NAMALWA (cell line): Measurements from ENCODE around the gene ZFYVE1.
"Not testable (repeated sequence)": the region's sequence is repeated elsewhere in the genome, so short reads cannot be mapped to it uniquely, and the experiment has no call there.

Experiments used
- DNase-seq: peaks from one replicate; pipeline ENCODE4 v3.0.0-alpha.2; 2015; ENCODE audit warnings: low spot score

The ZFYVE1 gene

GRCh38 chr14:73026845-73027542 lies at the start of gene ZFYVE1:
Gene ZFYVE1 (minus strand): TSS chr14:73027106. CDS start chr14:73024508, 2,598 bp downstream.
- peak; percentile 88 for DNase-seq

- no peak for DNase-seq
Observed at GRCh38 chr14:73069585-73069984, 42.7 kb upstream of the ZFYVE1 start.

- peak; percentile 16 for DNase-seq
Observed at GRCh38 chr14:73058922-73059673, 32.2 kb upstream of the ZFYVE1 start.

- peak; percentile 96 for DNase-seq
Observed at GRCh38 chr14:73058224-73058921, 31.5 kb upstream of the ZFYVE1 start, which contains the start of gene RBM25. Gene RBM25 (plus strand): TSS chr14:73058534. CDS start chr14:73071642, 13,108 bp downstream.

GRCh38 chr14:73057944-73058223 lies 31.0 kb upstream of the ZFYVE1 start:
- no peak for DNase-seq

GRCh38 chr14:73055251-73055650 lies 28.3 kb upstream of the ZFYVE1 start:
- no peak for DNase-seq

GRCh38 chr14:73049428-73049827 lies 22.5 kb upstream of the ZFYVE1 start:
- no peak for DNase-seq

- DNase-seq = peak; percentile 28
Observed at GRCh38 chr14:73047808-73048207, 20.9 kb upstream of the ZFYVE1 start.

- DNase-seq = not testable (repeated sequence)
Observed at GRCh38 chr14:73036706-73037450, 10.0 kb upstream of the ZFYVE1 start.

- DNase-seq = no peak
Observed at GRCh38 chr14:73027984-73028383, 1.1 kb upstream of the ZFYVE1 start.

- DNase-seq = peak; percentile 13
Observed at GRCh38 chr14:73027546-73027945, 640 bp upstream of the ZFYVE1 start.

- peak; percentile 5 for DNase-seq
Observed at GRCh38 chr14:73026243-73026844, 562 bp downstream of the ZFYVE1 start.

GRCh38 chr14:73025544-73025943 lies 1.4 kb downstream of the ZFYVE1 start:
- DNase-seq = no peak

- DNase-seq = no peak
Observed at GRCh38 chr14:73022051-73022450, 4.9 kb downstream of the ZFYVE1 start.

- not testable (repeated sequence) for DNase-seq
Observed at GRCh38 chr14:73016011-73016410, 10.9 kb downstream of the ZFYVE1 start.

GRCh38 chr14:73015552-73015951 lies 11.4 kb downstream of the ZFYVE1 start:
- not testable (repeated sequence) for DNase-seq

- no peak for DNase-seq
Observed at GRCh38 chr14:73014105-73014504, 12.8 kb downstream of the ZFYVE1 start.

- not testable (repeated sequence) for DNase-seq
Observed at GRCh38 chr14:73011189-73011588, 15.7 kb downstream of the ZFYVE1 start.

GRCh38 chr14:73008501-73008900 lies 18.4 kb downstream of the ZFYVE1 start:
- no peak for DNase-seq

GRCh38 chr14:73007835-73008234 lies 19.1 kb downstream of the ZFYVE1 start:
- no peak for DNase-seq

GRCh38 chr14:73004641-73005040 lies 22.3 kb downstream of the ZFYVE1 start:
- not testable (repeated sequence) for DNase-seq

- no peak for DNase-seq
Observed at GRCh38 chr14:73003681-73004080, 23.2 kb downstream of the ZFYVE1 start.
